Inflammatory macrophage treated with lipopolysaccharide for 1 hour (primary cell): ENCODE measurements around the gene NNAT.

Experiments used
- DNase-seq, 2 donors: peaks; one replicate each; pipeline ENCODE4 v3.0.0-alpha.2; 2020 to 2022

Gene NNAT

GRCh38 chr20:37567671-37568588 lies 46.9 kb downstream of the NNAT start:
- no peak for DNase-seq

- no peak for DNase-seq
Measured at GRCh38 chr20:37570419-37570818, 49.4 kb downstream of the NNAT start.

GRCh38 chr20:37571033-37571432 lies 50.0 kb downstream of the NNAT start:
- DNase-seq: no peak
